DND-41 (cell line): ENCODE results near the gene IPO7.
"Not testable (repeated sequence)": the region's sequence is repeated elsewhere in the genome, so short reads cannot be mapped to it uniquely, and the experiment has no call there.

Source experiments
- EZH2 ChIP-seq: IDR thresholded peaks from 3 replicates; pipeline ENCODE4 v1.6.1; 2012; ENCODE audit warnings: borderline replicate concordance, low read depth, mild to moderate bottlenecking, moderate library complexity, low read length, inconsistent platforms; ENCODE audit not compliant: severe bottlenecking
- TF ChIP-seq, protein P1 (sequence below): IDR thresholded peaks from 2 replicates; pipeline ENCODE4 v1.5.1; 2012; ENCODE audit warnings: borderline replicate concordance, low read length, moderate library complexity, mild to moderate bottlenecking; ENCODE audit not compliant: poor library complexity, severe bottlenecking; ENCODE audit errors: extremely low read depth

DNA sequence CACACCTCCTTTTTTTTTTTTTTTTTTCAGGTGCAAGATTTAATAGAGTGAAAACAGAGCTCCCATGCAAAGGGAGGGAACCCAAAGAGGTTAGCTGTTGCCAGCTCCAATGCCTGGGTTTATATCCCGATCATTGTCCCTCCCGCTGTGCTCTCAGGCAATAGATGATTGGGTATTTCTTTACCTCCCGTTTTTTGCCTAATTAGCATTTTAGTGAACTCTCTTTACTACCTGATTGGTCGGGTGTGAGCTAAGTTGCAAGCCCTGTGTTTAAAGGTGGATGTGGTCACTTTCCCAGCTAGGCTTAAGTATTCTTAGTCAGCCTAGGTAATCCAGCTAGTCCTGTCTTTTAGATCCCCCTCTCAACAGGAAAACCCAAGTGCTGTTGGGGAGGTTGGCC is 36.7 kb upstream of the IPO7 start:
- TF ChIP-seq, protein P1, sequence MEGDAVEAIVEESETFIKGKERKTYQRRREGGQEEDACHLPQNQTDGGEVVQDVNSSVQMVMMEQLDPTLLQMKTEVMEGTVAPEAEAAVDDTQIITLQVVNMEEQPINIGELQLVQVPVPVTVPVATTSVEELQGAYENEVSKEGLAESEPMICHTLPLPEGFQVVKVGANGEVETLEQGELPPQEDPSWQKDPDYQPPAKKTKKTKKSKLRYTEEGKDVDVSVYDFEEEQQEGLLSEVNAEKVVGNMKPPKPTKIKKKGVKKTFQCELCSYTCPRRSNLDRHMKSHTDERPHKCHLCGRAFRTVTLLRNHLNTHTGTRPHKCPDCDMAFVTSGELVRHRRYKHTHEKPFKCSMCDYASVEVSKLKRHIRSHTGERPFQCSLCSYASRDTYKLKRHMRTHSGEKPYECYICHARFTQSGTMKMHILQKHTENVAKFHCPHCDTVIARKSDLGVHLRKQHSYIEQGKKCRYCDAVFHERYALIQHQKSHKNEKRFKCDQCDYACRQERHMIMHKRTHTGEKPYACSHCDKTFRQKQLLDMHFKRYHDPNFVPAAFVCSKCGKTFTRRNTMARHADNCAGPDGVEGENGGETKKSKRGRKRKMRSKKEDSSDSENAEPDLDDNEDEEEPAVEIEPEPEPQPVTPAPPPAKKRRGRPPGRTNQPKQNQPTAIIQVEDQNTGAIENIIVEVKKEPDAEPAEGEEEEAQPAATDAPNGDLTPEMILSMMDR = not testable (repeated sequence)
- TF ChIP-seq EZH2 = not testable (repeated sequence)
